ENCODE data around the gene SLIT3.

- TF ChIP-seq CTCF (IDR thresholded peaks at IDR 0.05) (no peak), POLR2A (IDR thresholded peaks at IDR 0.05) (no peak), POLR2AphosphoS5 (IDR thresholded peaks at IDR 0.05) (no peak), EP300 (IDR thresholded peaks at IDR 0.05) (no peak)
Measured at GRCh38 chr5:168637281-168637680, 663.7 kb downstream of the SLIT3 start.
